ENCODE data around the gene FKBP11. TPM values are rescaled to one million over a fixed set of nuclear protein-coding genes. Genes with fewer than 3 reads are reported as not detected.
"Not testable (repeated sequence)": the region's sequence is repeated elsewhere in the genome, so short reads cannot be mapped to it uniquely, and the experiment has no call there.

The FKBP11 gene
- total RNA-seq, 1 experiment from 2014 or later = 6.0 TPM

GRCh38 chr12:48880647-48881046 is 44.6 kb downstream of the FKBP11 start:
- Histone ChIP-seq H3K4me3 (no peak overlapping the region), H3K27me3 (replicated peaks) (no peaks in the 10 kb centered on the region), H3K36me3 (no peaks in the 10 kb centered on the region), H3K4me1 (replicated peaks) (peaks cover 23% of the 10 kb centered on the region), H3K27ac (no peak overlapping the region), H3K9me3 (replicated peaks) (no peaks in the 10 kb centered on the region)
- DNase-seq (ENCODE audit: low read depth in 1 of 2, low spot score in 2 of 2) = no peak

GRCh38 chr12:48878548-48878947 is 46.7 kb downstream of the FKBP11 start:
- no peaks in the 10 kb centered on the region for H3K27me3 ChIP-seq (replicated peaks)
- H3K36me3 ChIP-seq = no peaks in the 10 kb centered on the region
- H3K27ac ChIP-seq = no peak overlapping the region
- H3K9me3 ChIP-seq (replicated peaks) = no peaks in the 10 kb centered on the region
- DNase-seq (ENCODE audit: low read depth in 1 of 2, low spot score in 2 of 2) = no peak
- no peak overlapping the region for H3K4me3 ChIP-seq
- peaks cover 18% of the 10 kb centered on the region for H3K4me1 ChIP-seq (replicated peaks)

GRCh38 chr12:48875944-48876515 is 49.3 kb downstream of the FKBP11 start:
- H3K9me3 ChIP-seq (replicated peaks) = no peaks in the 10 kb centered on the region
- no peak overlapping the region for H3K4me3 ChIP-seq
- H3K27ac ChIP-seq = no peak overlapping the region
- H3K27me3 ChIP-seq (replicated peaks) = no peaks in the 10 kb centered on the region
- H3K4me1 ChIP-seq (replicated peaks) = no peaks in the 10 kb centered on the region; the same call in 1 of the 2 replicates
- H3K36me3 ChIP-seq = no peaks in the 10 kb centered on the region
- no peak for DNase-seq (ENCODE audit: low read depth in 1 of 2, low spot score in 2 of 2)

GRCh38 chr12:48873534-48873933 is 51.8 kb downstream of the FKBP11 start:
- not testable (repeated sequence) for H3K4me1 ChIP-seq (replicated peaks); H3K9me3 ChIP-seq (replicated peaks); H3K27me3 ChIP-seq (replicated peaks); DNase-seq (ENCODE audit: low read depth in 1 of 2, low spot score in 2 of 2); H3K4me3 ChIP-seq; H3K27ac ChIP-seq; H3K36me3 ChIP-seq

GRCh38 chr12:48873096-48873495 is 52.2 kb downstream of the FKBP11 start:
- H3K4me3 ChIP-seq = no peak overlapping the region
- no peaks in the 10 kb centered on the region for H3K9me3 ChIP-seq (replicated peaks)
- no peak overlapping the region for H3K27ac ChIP-seq
- H3K4me1 ChIP-seq (replicated peaks) = no peaks in the 10 kb centered on the region
- H3K36me3 ChIP-seq = no peaks in the 10 kb centered on the region
- no peaks in the 10 kb centered on the region for H3K27me3 ChIP-seq (replicated peaks)
- DNase-seq (ENCODE audit: low read depth in 1 of 2, low spot score in 2 of 2) = no peak

Other genes starting within 250 kb of the FKBP11 start
- gene KANSL2, start 243.3 kb downstream of the FKBP11 start, total RNA-seq (2014; rRNA removed; shearing (Covaris generic)) = 34.5 and 54.4 TPM in 2 replicates
- gene CCNT1, start 208.8 kb downstream of the FKBP11 start, total RNA-seq (2014; rRNA removed; shearing (Covaris generic)) = 17.1 and 28.4 TPM in 2 replicates
- gene ADCY6, start 136.4 kb downstream of the FKBP11 start, total RNA-seq (2014; rRNA removed; shearing (Covaris generic)) = 20.6 and 22.9 TPM in 2 replicates
- 8.9 and 20.9 TPM in 2 replicates for gene CACNB3, start 107.0 kb downstream of the FKBP11 start, total RNA-seq (2014; rRNA removed; shearing (Covaris generic))
- 77.1 and 109 TPM in 2 replicates for gene DDX23, start 73.3 kb downstream of the FKBP11 start, total RNA-seq (2014; rRNA removed; shearing (Covaris generic))
- gene RND1, start 59.6 kb downstream of the FKBP11 start, total RNA-seq (2014; rRNA removed; shearing (Covaris generic)) = not detected in 2 replicates
- 57.7 and 64.5 TPM in 2 replicates for gene ARF3, start 32.0 kb upstream of the FKBP11 start, total RNA-seq (2014; rRNA removed; shearing (Covaris generic))
- gene WNT10B, start 46.2 kb upstream of the FKBP11 start, total RNA-seq (2014; rRNA removed; shearing (Covaris generic)) = 0.13 TPM in 1 of 2 replicates, not detected in the other
- gene WNT1, start 52.8 kb upstream of the FKBP11 start, total RNA-seq (2014; rRNA removed; shearing (Covaris generic)) = not detected in 2 replicates
- gene DDN, start 73.9 kb upstream of the FKBP11 start, total RNA-seq (2014; rRNA removed; shearing (Covaris generic)) = 0.34 TPM in 1 of 2 replicates, not detected in the other
- 36.4 and 47.3 TPM in 2 replicates for gene PRKAG1, start 93.3 kb upstream of the FKBP11 start, total RNA-seq (2014; rRNA removed; shearing (Covaris generic))
- 19.9 and 22.6 TPM in 2 replicates for gene KMT2D, start 135.3 kb upstream of the FKBP11 start, total RNA-seq (2014; rRNA removed; shearing (Covaris generic))
- gene RHEBL1, start 144.5 kb upstream of the FKBP11 start, total RNA-seq (2014; rRNA removed; shearing (Covaris generic)) = 0.34 and 2.5 TPM in 2 replicates
- not detected in 2 replicates for gene DHH, start 169.3 kb upstream of the FKBP11 start, total RNA-seq (2014; rRNA removed; shearing (Covaris generic))
- gene LMBR1L, start 185.4 kb upstream of the FKBP11 start, total RNA-seq (2014; rRNA removed; shearing (Covaris generic)) = 9.0 and 16.0 TPM in 2 replicates
- gene TUBA1B, start 205.9 kb upstream of the FKBP11 start, total RNA-seq (2014; rRNA removed; shearing (Covaris generic)) = 4,389 and 5,186 TPM in 2 replicates